ENCODE measurements around the gene SRGN.

SRGN gene

GRCh38 chr10:69060127-69060798 lies 27.6 kb upstream of the SRGN start:
- no peak for DNase-seq

GRCh38 chr10:69061305-69062161 lies 26.4 kb upstream of the SRGN start:
- DNase-seq: peak in 9 of 56 donors; percentile 0 to 46 (median 20)

- DNase-seq: no peak
Observed at GRCh38 chr10:69062901-69063300, 25.0 kb upstream of the SRGN start.

- no peak for DNase-seq
Observed at GRCh38 chr10:69064762-69065328, 23.1 kb upstream of the SRGN start.

- peak in 2 of 56 donors; percentile 13 to 30 for DNase-seq
Observed at GRCh38 chr10:69065406-69066361, 22.2 kb upstream of the SRGN start.

DNA sequence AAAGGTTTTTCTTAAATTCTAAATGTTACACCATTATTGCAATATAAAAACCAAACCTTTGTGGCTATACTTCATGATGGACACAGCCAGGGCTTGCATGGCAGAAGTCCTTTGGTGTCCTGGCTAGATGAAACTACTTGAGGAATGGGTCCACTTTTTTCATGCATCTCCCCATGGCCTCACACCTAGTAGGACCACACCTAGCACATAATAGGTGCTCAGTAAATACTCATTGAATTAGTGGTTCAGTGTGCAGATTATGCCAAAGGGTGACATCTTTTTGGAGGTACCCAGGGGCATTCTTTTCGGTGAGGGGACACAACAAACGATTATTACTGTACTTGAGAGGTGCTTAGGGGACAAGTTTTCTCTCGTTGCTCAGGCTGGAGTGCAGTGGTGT lies 20.7 kb upstream of the SRGN start:
- DNase-seq: no peak

DNA sequence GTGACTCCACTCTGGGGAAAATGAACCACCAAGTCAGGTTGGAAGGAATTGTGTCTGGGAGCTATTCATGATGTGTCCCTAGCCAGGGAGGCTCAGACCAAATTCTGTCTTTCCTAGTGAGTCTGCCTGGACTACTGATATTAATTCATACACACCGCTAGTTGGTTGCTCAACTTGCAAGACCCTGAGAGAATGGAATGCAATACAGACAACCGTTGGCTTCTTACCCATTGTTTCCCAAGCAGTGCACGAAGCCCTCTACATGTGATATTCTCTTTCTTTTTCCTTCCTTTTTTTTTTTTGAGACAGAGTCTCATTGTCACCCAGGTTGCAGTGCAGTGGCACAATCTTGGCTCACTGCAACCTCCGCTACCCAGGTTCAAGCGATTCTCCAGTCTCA lies 19.4 kb upstream of the SRGN start:
- DNase-seq: no peak

GRCh38 chr10:69069090-69070042 lies 18.5 kb upstream of the SRGN start:
- DNase-seq: no peak

GRCh38 chr10:69070951-69071350 lies 17.0 kb upstream of the SRGN start:
- DNase-seq: no peak

- no peak for DNase-seq
Observed at GRCh38 chr10:69071610-69072009, 16.3 kb upstream of the SRGN start.

GRCh38 chr10:69073026-69073425 lies 14.9 kb upstream of the SRGN start:
- no peak for DNase-seq

DNA sequence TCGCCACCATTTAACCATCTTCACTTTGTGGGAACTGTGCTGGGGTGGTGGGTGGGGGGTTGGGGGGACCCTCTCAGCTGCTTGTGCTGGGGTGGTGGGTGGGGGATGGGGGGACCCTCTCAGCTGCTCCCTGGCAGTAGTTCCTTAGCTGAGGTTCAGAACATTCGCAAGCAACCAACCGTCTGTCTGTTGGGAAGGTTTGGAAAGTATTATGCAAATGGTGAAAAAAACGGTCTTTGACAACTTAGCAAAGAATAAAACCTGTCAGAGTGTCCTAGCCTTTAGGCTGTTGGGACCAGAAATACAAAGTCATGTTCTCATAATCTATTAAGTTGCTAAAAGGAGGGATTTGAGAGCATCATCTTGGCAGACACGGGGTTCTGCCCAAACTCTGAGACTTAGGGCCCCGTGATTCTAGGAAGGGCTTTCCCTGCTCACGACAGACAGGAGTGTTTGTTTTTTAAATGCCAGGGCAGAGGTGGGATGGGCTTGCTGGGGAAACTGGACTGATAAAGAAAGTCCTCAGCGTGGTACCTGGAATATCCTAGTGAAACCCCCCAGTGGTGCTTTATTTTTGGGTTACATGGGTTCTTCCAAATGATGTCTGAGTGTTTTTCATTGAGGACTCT lies 14.1 kb upstream of the SRGN start:
- DNase-seq: no peak

- no peak for DNase-seq
Observed at GRCh38 chr10:69074532-69074931, 13.4 kb upstream of the SRGN start.

DNA sequence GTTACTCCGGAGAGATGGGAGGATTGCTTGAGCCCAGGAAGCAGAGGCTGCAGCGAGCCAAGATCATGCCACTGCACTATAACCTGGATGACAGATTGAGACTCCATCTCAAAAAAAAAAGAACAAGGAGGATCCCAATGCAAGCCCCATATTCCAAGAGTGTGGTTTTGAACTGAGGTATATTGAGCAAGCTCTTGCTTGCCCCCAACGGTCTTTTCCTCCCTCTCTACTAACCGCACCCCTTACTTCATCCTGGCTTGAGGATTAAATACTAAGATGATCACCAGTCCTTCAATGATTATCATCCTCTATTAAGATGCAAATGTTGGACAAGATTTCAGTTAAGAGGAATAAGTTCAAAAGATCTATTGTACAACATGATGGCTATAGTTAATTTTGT lies 12.5 kb upstream of the SRGN start:
- no peak for DNase-seq

GRCh38 chr10:69078311-69078710 lies 9.6 kb upstream of the SRGN start:
- DNase-seq: no peak

GRCh38 chr10:69080226-69080625 lies 7.7 kb upstream of the SRGN start:
- no peak for DNase-seq

GRCh38 chr10:69086001-69086509 lies 1.8 kb upstream of the SRGN start:
- peak in 2 of 56 donors; percentile 3 to 36 for DNase-seq

DNA sequence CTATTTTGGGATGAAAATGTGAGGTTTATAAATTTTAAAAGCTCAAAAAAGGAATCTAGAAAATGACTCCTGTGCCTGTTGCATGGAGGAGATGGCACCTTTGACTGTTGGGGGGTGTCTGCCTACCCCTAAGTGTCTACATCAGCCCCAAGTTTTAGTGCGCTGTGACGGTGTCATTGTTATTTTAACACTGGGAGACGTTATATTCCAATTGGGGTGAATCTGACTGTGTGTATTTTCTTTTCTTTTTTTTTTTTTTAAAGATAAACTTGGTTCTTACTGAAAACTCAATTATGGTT lies 517 bp downstream of the SRGN start:
- DNase-seq: no peak

- no peak for DNase-seq
Observed at GRCh38 chr10:69088801-69089501, 1.0 kb downstream of the SRGN start.
